H9 (cell line): ENCODE data around the gene NOLC1. TPM values are rescaled to one million over a fixed set of nuclear protein-coding genes. Genes with fewer than 3 reads are reported as not detected.

Source experiments
- DNase-seq: peaks from one replicate; pipeline ENCODE4 v3.0.0-alpha.2; 2017
- H2AFZ ChIP-seq: one replicate; pipeline ENCODE4 v1.6.1; 2013; ENCODE audit warnings: mild to moderate bottlenecking, low read length, control low read depth, moderate library complexity
- H2AK5ac ChIP-seq: 2 replicates; pipeline ENCODE4 v1.6.1; 2013; ENCODE audit warnings: low read length, control low read depth, mixed read lengths; ENCODE audit not compliant: insufficient read length
- H2BK120ac ChIP-seq: one replicate; pipeline ENCODE4 v1.6.1; 2013; ENCODE audit warnings: low read depth, mild to moderate bottlenecking, low read length, control low read depth, inconsistent platforms; ENCODE audit not compliant: poor library complexity, severe bottlenecking
- H2BK12ac ChIP-seq: 2 replicates; pipeline ENCODE4 v1.6.1; 2013; ENCODE audit warnings: low read length, control low read depth, mixed read lengths, low read depth; ENCODE audit not compliant: insufficient read length
- H2BK15ac ChIP-seq: 2 replicates; pipeline ENCODE4 v1.6.1; 2013; ENCODE audit warnings: low read depth, low read length, control low read depth
- H2BK20ac ChIP-seq: one replicate; pipeline ENCODE4 v1.6.1; 2013; ENCODE audit warnings: low read depth, mild to moderate bottlenecking, low read length, control low read depth, inconsistent platforms; ENCODE audit not compliant: poor library complexity, severe bottlenecking
- H2BK5ac ChIP-seq: 2 replicates; pipeline ENCODE4 v1.6.1; 2013; ENCODE audit warnings: low read length, control low read depth, mixed read lengths; ENCODE audit not compliant: insufficient read length
- H3K14ac ChIP-seq: 2 replicates; pipeline ENCODE4 v1.6.1; 2013; ENCODE audit warnings: low read length, control low read depth; ENCODE audit not compliant: insufficient read depth
- H3K18ac ChIP-seq: 2 replicates; pipeline ENCODE4 v1.6.1; 2013; ENCODE audit warnings: low read depth, mild to moderate bottlenecking, mixed read lengths, low read length, control low read depth; ENCODE audit not compliant: insufficient read length
- H3K23ac ChIP-seq: 2 replicates; pipeline ENCODE4 v1.6.1; 2013; ENCODE audit warnings: low read length, control low read depth, mixed read lengths, low read depth; ENCODE audit not compliant: insufficient read length
- H3K23me2 ChIP-seq: 2 replicates; pipeline ENCODE4 v1.6.1; 2013; ENCODE audit warnings: low read depth, mild to moderate bottlenecking, mixed read lengths, low read length, control low read depth; ENCODE audit not compliant: insufficient read length, poor library complexity, severe bottlenecking
- H3K27ac ChIP-seq: 2 replicates; pipeline ENCODE4 v1.5.1; 2013; ENCODE audit warnings: low read length, control low read depth, mixed read lengths, low read depth; ENCODE audit not compliant: insufficient read length
- H3K27me3 ChIP-seq: 2 replicates; pipeline ENCODE4 v1.6.1; 2013; ENCODE audit warnings: low read length, control low read depth, inconsistent platforms; ENCODE audit not compliant: insufficient read depth
- H3K4ac ChIP-seq: 2 replicates; pipeline ENCODE4 v1.6.1; 2013; ENCODE audit warnings: low read depth, mild to moderate bottlenecking, control low read depth, inconsistent platforms, low read length, moderate library complexity
- H3K4me1 ChIP-seq: 2 replicates; pipeline ENCODE4 v1.6.1; 2013; ENCODE audit warnings: low read length, control low read depth, inconsistent platforms; ENCODE audit not compliant: insufficient read depth
- H3K4me2 ChIP-seq: 2 replicates; pipeline ENCODE4 v1.6.1; 2013; ENCODE audit warnings: low read length, control low read depth, mixed read lengths; ENCODE audit not compliant: insufficient read length, insufficient read depth
- H3K56ac ChIP-seq: 2 replicates; pipeline ENCODE4 v1.6.1; 2013; ENCODE audit warnings: low read depth, mild to moderate bottlenecking, mixed read lengths, low read length, control low read depth; ENCODE audit not compliant: insufficient read length
- H3K79me1 ChIP-seq: 2 replicates; pipeline ENCODE4 v1.6.1; 2013; ENCODE audit warnings: low read depth, mild to moderate bottlenecking, moderate library complexity, low read length, control low read depth, inconsistent platforms; ENCODE audit not compliant: insufficient read depth, poor library complexity, severe bottlenecking
- H3K79me2 ChIP-seq: 2 replicates; pipeline ENCODE4 v1.6.1; 2013; ENCODE audit warnings: low read length, control low read depth, inconsistent platforms; ENCODE audit not compliant: insufficient read depth
- H3K9ac ChIP-seq: 2 replicates; pipeline ENCODE4 v1.6.1; 2013; ENCODE audit warnings: low read length, control low read depth, mixed read lengths; ENCODE audit not compliant: insufficient read length; ENCODE audit errors: extremely low read depth
- H3K9me3 ChIP-seq: one replicate; pipeline ENCODE4 v1.6.1; 2013; ENCODE audit warnings: low read depth, low read length, inconsistent platforms; ENCODE audit not compliant: control insufficient read depth
- H3T11ph ChIP-seq: one replicate; pipeline ENCODE4 v1.6.1; 2013; ENCODE audit warnings: mild to moderate bottlenecking, low read length, control low read depth, inconsistent platforms
- H4K20me1 ChIP-seq: one replicate; pipeline ENCODE4 v1.6.1; 2013; ENCODE audit not compliant: control insufficient read depth, insufficient read length, insufficient read depth
- H4K5ac ChIP-seq: 2 replicates; pipeline ENCODE4 v1.6.1; 2013; ENCODE audit warnings: low read depth, mild to moderate bottlenecking, mixed read lengths, low read length, control low read depth; ENCODE audit not compliant: insufficient read length
- H4K8ac ChIP-seq: replicated peaks from 2 replicates; pipeline ENCODE4 v1.6.1; 2013; ENCODE audit warnings: low read length, control low read depth, mixed read lengths, low read depth; ENCODE audit not compliant: insufficient read length
- H4K91ac ChIP-seq: 2 replicates; pipeline ENCODE4 v1.6.1; 2013; ENCODE audit warnings: low read depth, mild to moderate bottlenecking, moderate library complexity, mixed read lengths, low read length, control low read depth; ENCODE audit not compliant: insufficient read length
- H3K27ac Mint-ChIP-seq, 3 experiments: 2 replicates in 2 of 3; 3 replicates in 1 of 3; pipeline ENCODE4 v1.8.0; 2020 to 2021; ENCODE audit warnings: mixed read lengths in 3 of 3, mild to moderate bottlenecking in 1 of 3, moderate library complexity in 1 of 3
- H3K27me3 Mint-ChIP-seq: 2 replicates; pipeline ENCODE4 v1.8.0; 2021; ENCODE audit warnings: low read depth, mild to moderate bottlenecking, moderate library complexity, mixed read lengths
- H3K36me3 Mint-ChIP-seq, 3 experiments: 2 replicates in 2 of 3; 3 replicates in 1 of 3; pipeline ENCODE4 v1.8.0; 2020 to 2021; ENCODE audit warnings: low read depth in 3 of 3, mixed read lengths in 3 of 3; ENCODE audit not compliant: insufficient read depth in 1 of 3
- H3K4me1 Mint-ChIP-seq, 2 experiments: 2 replicates each; pipeline ENCODE4 v1.8.0; 2020; ENCODE audit warnings: mixed read lengths in 2 of 2
- H3K4me3 Mint-ChIP-seq, 2 experiments: 2 replicates in 1 of 2; 3 replicates in 1 of 2; pipeline ENCODE4 v1.8.0; 2020 to 2021; ENCODE audit warnings: mild to moderate bottlenecking in 2 of 2, mixed read lengths in 2 of 2, moderate library complexity in 1 of 2
- H3K9me3 Mint-ChIP-seq, 2 experiments: 2 replicates in 1 of 2; 3 replicates in 1 of 2; pipeline ENCODE4 v1.8.0; 2020; ENCODE audit warnings: mild to moderate bottlenecking in 2 of 2, mixed read lengths in 2 of 2, moderate library complexity in 1 of 2
- CTCF ChIP-seq: fragments of 200-600 bp; sonication (generic); conservative IDR thresholded peaks from 3 replicates; pipeline ENCODE4 v1.8.0; 2021; ENCODE audit warnings: antibody characterized with exemption, mild to moderate bottlenecking
- WGBS: extraction: QIAGEN DNeasy Blood & Tissue Kit; methylation state at CpG from one replicate; pipeline ENCODE4 v1.1.7; 2013; ENCODE audit warnings: missing lambda C conversion rate, low lambda C conversion rate, mixed read lengths; ENCODE audit not compliant: insufficient read length; ENCODE audit errors: extremely low coverage; 5-methylcytosine and 5-hydroxymethylcytosine counted together
- total RNA-seq: library from RNA; stranded (reverse); gene quantifications from 2 replicates; pipeline ENCODE4 v1.2.1, GENCODE V29; 2021

NOLC1 gene
- total RNA-seq, 1 experiment from 2014 or later, result 171 TPM

- H3K23me2 ChIP-seq, result peaks cover 23% of the 10 kb centered on the region
- H4K20me1 ChIP-seq, result peaks cover 3% of the 10 kb centered on the region
- H2BK20ac ChIP-seq, result no peak overlapping the region
- H3K4ac ChIP-seq, result no peak overlapping the region
- H2BK12ac ChIP-seq, result no peak overlapping the region
- no peak overlapping the region for H3T11ph ChIP-seq
- H2BK15ac ChIP-seq, result no peak overlapping the region
- H2AFZ ChIP-seq, result no peak overlapping the region
- H4K5ac ChIP-seq, result no peak overlapping the region
- Mint-ChIP-seq H3K27ac (peak overlapping the region in 2 of 3 experiments; percentile 88 to 97; a peak in 5 of 7 replicates), H3K4me1 (peaks cover 61 to 65% of the 10 kb centered on the region in 2 experiments), H3K4me3 (peak overlapping the region; percentile 85 to 91), H3K9me3 (no peaks in the 10 kb centered on the region), H3K36me3 (peaks cover 6 to 14% (median 13%) of the 10 kb centered on the region in 3 experiments), H3K27me3 (no peaks in the 10 kb centered on the region)
- peaks cover 32% of the 10 kb centered on the region; the same call in 1 of the 2 replicates for H3K79me2 ChIP-seq
- peaks cover 8% of the 10 kb centered on the region for H3K79me1 ChIP-seq
- H4K91ac ChIP-seq, result no peak overlapping the region
- H4K8ac ChIP-seq, result no peak overlapping the region
- no peaks in the 10 kb centered on the region for H3K27me3 ChIP-seq
- no peak overlapping the region for H2BK120ac ChIP-seq
- H3K23ac ChIP-seq, result no peak overlapping the region
- no peaks in the 10 kb centered on the region for H3K9me3 ChIP-seq
- H3K4me2 ChIP-seq, result peak overlapping the region; percentile 25
- no peak overlapping the region for H3K18ac ChIP-seq
- no peak for DNase-seq
- peaks cover 19% of the 10 kb centered on the region for H3K4me1 ChIP-seq
- no peak overlapping the region for H3K27ac ChIP-seq
- no peak overlapping the region for H2AK5ac ChIP-seq
- no peak for TF ChIP-seq CTCF
- H3K14ac ChIP-seq, result no peak overlapping the region
- no CpG with 5 or more reads among the region's 3 CpGs for WGBS
- H3K9ac ChIP-seq, result no peak overlapping the region
- no peak overlapping the region for H3K56ac ChIP-seq
- no peak overlapping the region for H2BK5ac ChIP-seq
Observed at GRCh38 chr10:102115775-102116174, 36.4 kb upstream of the NOLC1 start.
